ENCODE measurements around the gene ISCU.

- no peak for TF ChIP-seq CTCF (IDR thresholded peaks at IDR 0.05)
- no peak for TF ChIP-seq POLR2A (IDR thresholded peaks at IDR 0.05)
Measured at GRCh38 chr12:108559007-108559655, 3.3 kb upstream of the ISCU start.
